ENCODE measurements around the gene CCDC6. TPM values are rescaled to one million over a fixed set of nuclear protein-coding genes. Genes with fewer than 3 reads are reported as not detected.

CCDC6 gene
- total and polyA plus RNA-seq, 2 of the 8 experiments (the other 6 are each of a cell fraction or from before 2014, with no cell fraction given): 42.2 to 74.4 TPM

GRCh38 chr10:59820471-59820870 lies 85.9 kb downstream of the CCDC6 start (continued):
- TF ChIP-seq CHD7 (IDR thresholded peaks at IDR 0.05; ENCODE audit: insufficient replicate concordance, low read length) (no peak), SP2 (IDR thresholded peaks at IDR 0.05; ENCODE audit: low read length) (no peak), KDM1A (IDR thresholded peaks at IDR 0.05; ENCODE audit: borderline replicate concordance, low read length) (no peak), NANOG (IDR thresholded peaks at IDR 0.05; ENCODE audit: insufficient read depth, low read depth, low read length, poor library complexity, severe bottlenecking) (no peak), CEBPB (IDR thresholded peaks at IDR 0.05; ENCODE audit: low read depth, low read length) (no peak), SIN3A (conservative IDR thresholded peaks at IDR 0.05 in 1 of 2, IDR thresholded peaks at IDR 0.05 in 1 of 2; ENCODE audit: low read depth in 1 of 2, low read length in 2 of 2) (no peak)

Data from H1 (cell line).